Measurements from ENCODE around the gene RGSL1.
"Not testable (repeated sequence)": the region's sequence is repeated elsewhere in the genome, so short reads cannot be mapped to it uniquely, and the experiment has no call there.

The RGSL1 gene

GRCh38 chr1:182447124-182447523 is 2.8 kb upstream of the RGSL1 start:
- not testable (repeated sequence) for DNase-seq

GRCh38 chr1:182447660-182448059 is 2.3 kb upstream of the RGSL1 start:
- DNase-seq, result no peak

GRCh38 chr1:182453631-182454030 is 3.7 kb downstream of the RGSL1 start:
- DNase-seq, result no peak

GRCh38 chr1:182457844-182458243 is 7.9 kb downstream of the RGSL1 start:
- DNase-seq, result no peak

GRCh38 chr1:182459949-182460348 is 10.0 kb downstream of the RGSL1 start:
- DNase-seq, result no peak

GRCh38 chr1:182460550-182460951 is 10.6 kb downstream of the RGSL1 start:
- no peak for DNase-seq

- DNase-seq, result no peak
Observed at GRCh38 chr1:182473556-182473955, 23.6 kb downstream of the RGSL1 start.

- DNase-seq, result no peak
Observed at GRCh38 chr1:182476625-182477024, 26.7 kb downstream of the RGSL1 start.

GRCh38 chr1:182478238-182478637 is 28.3 kb downstream of the RGSL1 start:
- DNase-seq, result no peak

- DNase-seq, result no peak
Observed at GRCh38 chr1:182484067-182484466, 34.1 kb downstream of the RGSL1 start.

GRCh38 chr1:182484531-182485257 is 34.7 kb downstream of the RGSL1 start:
- peak; percentile 9 for DNase-seq

GRCh38 chr1:182485861-182486260 is 35.9 kb downstream of the RGSL1 start:
- DNase-seq, result no peak

GRCh38 chr1:182488803-182489202 is 38.9 kb downstream of the RGSL1 start:
- DNase-seq, result no peak

- no peak for DNase-seq
Observed at GRCh38 chr1:182493063-182493462, 43.1 kb downstream of the RGSL1 start.

- DNase-seq, result no peak
Observed at GRCh38 chr1:182495002-182495401, 45.1 kb downstream of the RGSL1 start.

GRCh38 chr1:182495693-182496092 is 45.7 kb downstream of the RGSL1 start:
- no peak for DNase-seq

GRCh38 chr1:182507685-182508084 is 57.7 kb downstream of the RGSL1 start:
- no peak for DNase-seq

GRCh38 chr1:182515556-182515955 is 65.6 kb downstream of the RGSL1 start:
- DNase-seq, result no peak

GRCh38 chr1:182520736-182521135 is 70.8 kb downstream of the RGSL1 start:
- no peak for DNase-seq

- DNase-seq, result no peak
Observed at GRCh38 chr1:182525342-182525741, 75.4 kb downstream of the RGSL1 start.

- DNase-seq, result no peak
Observed at GRCh38 chr1:182527680-182528079, 77.7 kb downstream of the RGSL1 start.

- DNase-seq, result not testable (repeated sequence)
Observed at GRCh38 chr1:182528206-182528605, 78.3 kb downstream of the RGSL1 start.

- DNase-seq, result no peak
Observed at GRCh38 chr1:182533896-182534295, 84.0 kb downstream of the RGSL1 start.

- DNase-seq, result no peak
Observed at GRCh38 chr1:182549346-182549745, 99.4 kb downstream of the RGSL1 start.

- no peak for DNase-seq
Observed at GRCh38 chr1:182549811-182550210, 99.9 kb downstream of the RGSL1 start.
